Panc1 (cell line): ENCODE data around the gene FAM83C. TPM values are rescaled to one million over a fixed set of nuclear protein-coding genes. Genes with fewer than 3 reads are reported as not detected.

Experiments used
- ATAC-seq: fragments of 200-7000 bp; cut with Tn5 transposase; 2 replicates; pipeline ENCODE4 v1.9.1; 2020; ENCODE audit warnings: mild to moderate bottlenecking, moderate library complexity
- BruUV-seq: library from RNA; stranded (reverse); fragments of 400-500 nt; replicated peaks from 2 replicates; lab custom pipeline; 2021; lab: Mats Ljungman, UMichigan
- CTCF ChIA-PET: fragments of 300-600 bp; sonication (Branson Sonifier 250); formaldehyde crosslinking; loops from one replicate; lab custom pipeline; 2022; ENCODE audit warnings: antibody characterized with exemption; lab: Charles Lee
- POLR2A ChIA-PET: fragments of 300-600 bp; sonication (Branson Sonifier 250); formaldehyde crosslinking; loops from one replicate; lab custom pipeline; 2022; ENCODE audit warnings: antibody characterized with exemption; lab: Charles Lee
- DNase-seq: peaks from one replicate; pipeline ENCODE4 v3.0.0-alpha.2; 2010; ENCODE audit warnings: low read depth, low spot score
- H3K27ac ChIP-seq: 2 replicates; pipeline ENCODE4 v1.5.1; 2011; ENCODE audit warnings: mild to moderate bottlenecking, low read length, inconsistent platforms
- H3K27me3 ChIP-seq: fragments of 200-500 bp; sonication (Bioruptor generic); 2 replicates; pipeline ENCODE4 v1.6.0; 2014; ENCODE audit warnings: low read length, inconsistent platforms; ENCODE audit not compliant: control insufficient read depth, insufficient read depth
- H3K36me3 ChIP-seq: fragments of 200-500 bp; sonication (Bioruptor generic); 2 replicates; pipeline ENCODE4 v1.5.1; 2014; ENCODE audit warnings: inconsistent platforms, mild to moderate bottlenecking, low read length, moderate library complexity; ENCODE audit not compliant: control insufficient read depth, insufficient read depth
- H3K4me1 ChIP-seq: 2 replicates; pipeline ENCODE4 v1.5.1; 2011; ENCODE audit warnings: inconsistent platforms, mild to moderate bottlenecking, low read length, moderate library complexity; ENCODE audit not compliant: control insufficient read depth, insufficient read depth
- H3K4me3 ChIP-seq, 2 experiments: 2 replicates each; pipeline ENCODE4 v1.5.1; 2011 to 2012; ENCODE audit warnings: low read depth in 2 of 2, low read length in 2 of 2, mild to moderate bottlenecking in 2 of 2, inconsistent platforms in 1 of 2, moderate library complexity in 1 of 2
- H3K9me3 ChIP-seq: fragments of 200-500 bp; sonication (Bioruptor generic); 2 replicates; pipeline ENCODE4 v1.5.1; 2014; ENCODE audit warnings: low read depth, mild to moderate bottlenecking, inconsistent platforms, low read length, moderate library complexity; ENCODE audit not compliant: control insufficient read depth, insufficient read depth
- CTCF ChIP-seq: fragments of 450-650 bp; IDR thresholded peaks from 2 replicates; pipeline ENCODE4 v1.5.1; 2017; ENCODE audit warnings: mild to moderate bottlenecking
- POLR2AphosphoS5 ChIP-seq: IDR thresholded peaks from 2 replicates; pipeline ENCODE4 v1.6.1; 2012; ENCODE audit warnings: mild to moderate bottlenecking, low read depth, low read length, moderate library complexity
- REST ChIP-seq, 2 experiments: IDR thresholded peaks; 2 replicates each; pipeline ENCODE4 v1.6.1; 2011 to 2012; ENCODE audit warnings: low read depth in 2 of 2, control low read depth in 1 of 2, low read length in 1 of 2, mild to moderate bottlenecking in 1 of 2, moderate library complexity in 1 of 2; ENCODE audit not compliant: insufficient read depth in 1 of 2
- SIN3A ChIP-seq: IDR thresholded peaks from 2 replicates; pipeline ENCODE4 v1.6.1; 2012; ENCODE audit warnings: low read depth, mild to moderate bottlenecking, low read length, moderate library complexity, borderline replicate concordance; ENCODE audit not compliant: insufficient read depth
- TCF7L2 ChIP-seq: IDR thresholded peaks from 2 replicates; pipeline ENCODE4 v1.6.1; 2011; ENCODE audit warnings: mild to moderate bottlenecking, low read depth, low read length, inconsistent platforms
- in situ Hi-C: cut with HindIII; loops from 2 replicates; pipeline ENCODE4 v1.10.0; 2016; ENCODE audit warnings: low sequenced_read_pairs, low pct_unique_long_range_greater_than_20kb
- intact Hi-C: fragments of 100-400 bp; cut with micrococcal nuclease; formaldehyde crosslinking; loops from one replicate; pipeline ENCODE4 v1.10.0; 2022; ENCODE audit not compliant: unreplicated experiment
- total RNA-seq: library from RNA; stranded (reverse); gene quantifications from one replicate; pipeline ENCODE4 v1.2.1, GENCODE V29; 2021; ENCODE audit not compliant: unreplicated experiment

The FAM83C gene
- total RNA-seq, 1 experiment from 2014 or later, result not detected

GRCh38 chr20:35257175-35257909 is 34.9 kb downstream of the FAM83C start:
- in situ Hi-C loops (no loop called here), intact Hi-C loops (no loop called here)
- H3K4me3 ChIP-seq, result no peak overlapping the region
- BruUV-seq, result no TSS peak
- no peaks in the 10 kb centered on the region for H3K36me3 ChIP-seq
- no peak overlapping the region for H3K27ac ChIP-seq
- TF ChIP-seq POLR2AphosphoS5 (no peak), CTCF (no peak), REST (IDR thresholded peaks at IDR 0.05; ENCODE audit: insufficient read depth in 1 of 2, low read depth in 2 of 2, low read length in 1 of 2) (no peak), SIN3A (no peak), TCF7L2 (no peak)
- peaks cover 11% of the 10 kb centered on the region for H3K4me1 ChIP-seq
- ChIA-PET CTCF (interaction anchor here (0.6 to 0.7 kb wide), 2 partner anchors 11 to 61 kb away, joined by 3 to 4 read pairs; no protein-coding TSS in a partner anchor), POLR2A (no interaction called here)
- H3K27me3 ChIP-seq, result no peaks in the 10 kb centered on the region
- ATAC-seq (peak; percentile 63; the same call in 1 of the 2 replicates), DNase-seq (no peak)
- H3K9me3 ChIP-seq, result no peaks in the 10 kb centered on the region

- Histone ChIP-seq H3K27ac (no peak overlapping the region), H3K36me3 (no peaks in the 10 kb centered on the region), H3K27me3 (no peaks in the 10 kb centered on the region), H3K4me3 (no peak overlapping the region), H3K4me1 (peaks cover 11% of the 10 kb centered on the region), H3K9me3 (no peaks in the 10 kb centered on the region)
- TF ChIP-seq SIN3A (no peak), REST (IDR thresholded peaks at IDR 0.05; ENCODE audit: insufficient read depth in 1 of 2, low read depth in 2 of 2, low read length in 1 of 2) (no peak), CTCF (no peak), TCF7L2 (no peak), POLR2AphosphoS5 (no peak)
- POLR2A ChIA-PET, result no interaction called here
- no peak for DNase-seq
- no peak for ATAC-seq
- in situ Hi-C loops, result no loop called here
- CTCF ChIA-PET, result no interaction called here
- BruUV-seq, result no TSS peak
- intact Hi-C loops, result no loop called here
Observed at GRCh38 chr20:35254448-35254999, 37.7 kb downstream of the FAM83C start.
